GM23338 (cell line): ENCODE data around the gene SYCN.

Experiments
- EZH2 ChIP-seq: fragments of 200-600 bp; sonication (generic); IDR thresholded peaks from one replicate; pipeline ENCODE4 v1.8.0; 2017; ENCODE audit warnings: antibody characterized with exemption, mild to moderate bottlenecking, low read depth; ENCODE audit not compliant: unreplicated experiment
- POLR2AphosphoS5 ChIP-seq: IDR thresholded peaks from 2 replicates; pipeline ENCODE4 v1.6.1; 2016; ENCODE audit warnings: antibody characterized with exemption, low read depth
- TF ChIP-seq, protein P1 (sequence below), 2 experiments: fragments of 200-600 bp in 1 of 2; sonication (generic) in 1 of 2; conservative IDR thresholded peaks; 2 replicates each; pipeline versions ENCODE4 v1.5.1 to v1.6.1; 2016 to 2017; ENCODE audit warnings: antibody characterized with exemption in 2 of 2, low read depth in 2 of 2, mild to moderate bottlenecking in 2 of 2, moderate library complexity in 1 of 2

- TF ChIP-seq, protein P1, sequence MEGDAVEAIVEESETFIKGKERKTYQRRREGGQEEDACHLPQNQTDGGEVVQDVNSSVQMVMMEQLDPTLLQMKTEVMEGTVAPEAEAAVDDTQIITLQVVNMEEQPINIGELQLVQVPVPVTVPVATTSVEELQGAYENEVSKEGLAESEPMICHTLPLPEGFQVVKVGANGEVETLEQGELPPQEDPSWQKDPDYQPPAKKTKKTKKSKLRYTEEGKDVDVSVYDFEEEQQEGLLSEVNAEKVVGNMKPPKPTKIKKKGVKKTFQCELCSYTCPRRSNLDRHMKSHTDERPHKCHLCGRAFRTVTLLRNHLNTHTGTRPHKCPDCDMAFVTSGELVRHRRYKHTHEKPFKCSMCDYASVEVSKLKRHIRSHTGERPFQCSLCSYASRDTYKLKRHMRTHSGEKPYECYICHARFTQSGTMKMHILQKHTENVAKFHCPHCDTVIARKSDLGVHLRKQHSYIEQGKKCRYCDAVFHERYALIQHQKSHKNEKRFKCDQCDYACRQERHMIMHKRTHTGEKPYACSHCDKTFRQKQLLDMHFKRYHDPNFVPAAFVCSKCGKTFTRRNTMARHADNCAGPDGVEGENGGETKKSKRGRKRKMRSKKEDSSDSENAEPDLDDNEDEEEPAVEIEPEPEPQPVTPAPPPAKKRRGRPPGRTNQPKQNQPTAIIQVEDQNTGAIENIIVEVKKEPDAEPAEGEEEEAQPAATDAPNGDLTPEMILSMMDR (conservative IDR thresholded peaks at IDR 0.05; ENCODE audit: low read depth in 2 of 2): no peak
- no peak for TF ChIP-seq POLR2AphosphoS5
- TF ChIP-seq EZH2: no peak
Observed at GRCh38 chr19:39206122-39206521, 2.1 kb upstream of the SYCN start.
